ENCODE measurements around the gene CCSAP.

DNA sequence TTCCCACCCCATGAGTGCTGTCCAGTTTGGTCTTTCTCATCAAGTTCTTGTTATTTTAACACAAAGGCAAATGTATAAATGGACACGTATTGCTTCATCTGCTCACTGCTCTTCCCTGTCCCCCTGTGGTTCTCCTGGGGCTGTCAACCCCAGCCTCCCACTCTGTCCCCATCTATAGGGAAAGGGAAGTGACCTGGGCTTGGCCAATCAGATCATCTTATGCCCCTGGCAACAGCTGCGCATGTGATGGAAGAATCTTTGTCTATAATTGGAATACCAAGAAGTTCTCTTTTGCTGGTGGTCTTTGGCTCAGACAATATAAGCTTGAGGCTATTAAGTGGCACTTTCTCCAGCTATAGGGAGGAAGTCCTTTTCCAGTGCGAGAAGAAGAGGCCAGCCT lies 4.7 kb upstream of the CCSAP start:
- no peak for TF ChIP-seq POLR2AphosphoS5 (IDR thresholded peaks at IDR 0.05; ENCODE audit: insufficient read depth in 1 of 2, low read depth in 1 of 2)
- TF ChIP-seq, protein P1, sequence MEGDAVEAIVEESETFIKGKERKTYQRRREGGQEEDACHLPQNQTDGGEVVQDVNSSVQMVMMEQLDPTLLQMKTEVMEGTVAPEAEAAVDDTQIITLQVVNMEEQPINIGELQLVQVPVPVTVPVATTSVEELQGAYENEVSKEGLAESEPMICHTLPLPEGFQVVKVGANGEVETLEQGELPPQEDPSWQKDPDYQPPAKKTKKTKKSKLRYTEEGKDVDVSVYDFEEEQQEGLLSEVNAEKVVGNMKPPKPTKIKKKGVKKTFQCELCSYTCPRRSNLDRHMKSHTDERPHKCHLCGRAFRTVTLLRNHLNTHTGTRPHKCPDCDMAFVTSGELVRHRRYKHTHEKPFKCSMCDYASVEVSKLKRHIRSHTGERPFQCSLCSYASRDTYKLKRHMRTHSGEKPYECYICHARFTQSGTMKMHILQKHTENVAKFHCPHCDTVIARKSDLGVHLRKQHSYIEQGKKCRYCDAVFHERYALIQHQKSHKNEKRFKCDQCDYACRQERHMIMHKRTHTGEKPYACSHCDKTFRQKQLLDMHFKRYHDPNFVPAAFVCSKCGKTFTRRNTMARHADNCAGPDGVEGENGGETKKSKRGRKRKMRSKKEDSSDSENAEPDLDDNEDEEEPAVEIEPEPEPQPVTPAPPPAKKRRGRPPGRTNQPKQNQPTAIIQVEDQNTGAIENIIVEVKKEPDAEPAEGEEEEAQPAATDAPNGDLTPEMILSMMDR (IDR thresholded peaks at IDR 0.05): no peak
